Renal cortical epithelial cell (primary cell): Measurements from ENCODE around the gene LRRN3. TPM values are rescaled to one million over a fixed set of nuclear protein-coding genes. Genes with fewer than 3 reads are reported as not detected.

ENCODE experiments used
- DNase-seq: peaks from one replicate; pipeline ENCODE4 v3.0.0-alpha.2; 2011; ENCODE audit warnings: low read depth
- total RNA-seq: library from RNA; depleted of rRNA; stranded (reverse); fragments of >200 nt; gene quantifications from 2 replicates; pipeline ENCODE4 v1.2.3, GENCODE V29; 2014

The LRRN3 gene
- total RNA-seq, 1 donor from 2014 or later = under 0.01 TPM

DNA sequence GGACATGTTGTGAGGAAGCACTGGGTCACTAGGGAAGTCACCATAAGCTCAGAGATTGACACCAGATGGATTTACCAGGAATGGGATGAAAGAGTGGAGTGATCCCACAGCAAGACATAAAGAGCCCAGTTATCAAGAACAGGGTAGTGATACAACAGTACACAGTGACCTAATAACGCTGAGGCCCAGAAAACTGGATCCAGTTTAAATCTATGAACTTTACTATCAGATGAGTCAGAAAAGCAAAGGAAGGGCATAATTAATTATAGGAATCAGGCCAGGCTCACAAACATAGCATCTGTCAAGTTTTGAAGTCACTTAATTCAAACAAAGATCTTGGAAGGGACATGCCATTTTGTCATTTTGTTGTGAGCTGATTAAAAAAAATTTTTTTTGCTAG lies 73.5 kb downstream of the LRRN3 start:
- no peak for DNase-seq

DNA sequence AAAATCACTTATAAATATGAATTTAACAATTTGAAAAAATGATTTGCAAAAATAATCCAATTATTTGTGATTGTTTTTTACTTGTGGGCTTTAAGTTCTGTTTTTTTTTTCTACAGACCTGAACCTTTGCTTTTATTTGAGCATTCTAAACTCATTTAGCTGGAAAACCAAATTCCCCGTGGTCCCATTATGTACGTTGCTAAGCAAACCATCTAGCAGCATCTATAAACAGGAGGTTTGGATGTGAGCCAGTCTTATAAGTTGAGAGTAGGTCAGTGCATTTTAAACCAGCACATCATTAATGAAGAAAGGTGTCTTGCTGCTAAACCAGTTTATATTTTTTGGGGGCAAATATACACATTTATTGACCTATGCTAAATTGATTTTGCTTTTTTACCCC lies 77.3 kb downstream of the LRRN3 start:
- peak; percentile 24 for DNase-seq

DNA sequence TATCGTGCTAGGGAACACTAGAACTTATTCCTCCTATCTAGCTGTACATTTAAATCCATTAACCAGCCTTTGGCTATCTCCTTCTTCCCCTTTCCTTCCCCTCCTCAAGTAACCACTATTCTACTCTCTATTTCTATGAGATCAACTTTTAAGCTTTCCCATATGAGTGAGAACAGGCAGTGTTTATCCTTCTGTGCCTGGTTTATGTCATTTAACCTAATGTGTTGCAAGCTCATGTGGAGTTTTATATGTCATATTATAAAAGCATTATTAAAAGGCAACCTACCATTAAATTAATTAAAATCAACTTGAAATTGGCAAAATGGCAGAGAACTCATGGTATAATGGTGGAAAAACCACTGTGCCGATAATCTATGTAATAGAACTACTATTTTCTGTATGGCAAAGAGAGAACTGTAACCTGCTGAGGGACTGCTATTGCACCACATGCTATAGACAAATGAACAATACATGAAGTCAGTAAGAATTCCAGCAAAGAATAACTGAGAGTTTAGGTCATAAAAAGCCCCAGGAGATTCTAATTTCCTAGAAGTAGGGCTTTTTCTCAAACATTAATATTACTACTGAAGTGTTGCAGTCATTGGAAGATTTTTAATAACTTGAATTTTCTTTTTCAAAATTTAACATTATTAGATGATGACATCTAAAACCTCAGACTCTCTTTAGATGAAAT lies 81.8 kb downstream of the LRRN3 start:
- no peak for DNase-seq

DNA sequence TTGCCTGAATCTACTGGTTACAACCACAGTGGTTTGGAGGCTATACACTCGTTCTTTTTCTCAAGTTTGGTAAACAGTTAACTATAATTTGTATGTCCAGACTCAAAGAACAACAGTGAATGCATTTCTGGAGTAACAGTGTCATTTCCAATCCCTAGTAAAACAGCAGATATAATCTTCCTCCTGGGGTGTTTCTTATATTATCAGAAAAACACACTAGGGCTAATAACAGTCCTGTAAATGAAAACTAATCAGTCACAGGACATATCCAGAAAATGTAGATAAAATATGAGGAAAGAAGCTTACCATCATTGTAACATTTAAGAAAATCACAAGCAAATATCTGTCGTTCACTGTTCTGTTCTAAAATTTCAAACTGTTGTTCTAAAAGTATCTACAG lies 82.6 kb downstream of the LRRN3 start:
- no peak for DNase-seq

DNA sequence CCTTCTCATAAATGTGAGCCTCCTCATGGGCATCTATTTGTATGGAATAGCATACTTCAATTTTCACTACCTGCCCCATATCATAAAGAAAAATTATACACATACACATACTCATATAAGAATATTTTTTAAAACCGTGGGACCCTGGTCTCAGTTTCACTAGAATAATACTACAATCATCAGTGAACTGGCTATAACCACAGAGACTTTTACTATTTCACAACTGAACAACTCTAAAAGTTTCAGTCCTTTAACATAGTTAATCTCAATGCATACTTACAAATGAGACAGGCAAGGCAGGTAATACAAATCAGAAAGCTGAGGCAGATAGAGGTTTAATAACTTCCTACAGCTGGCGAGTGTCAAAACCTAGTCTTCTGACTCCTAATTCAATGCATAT lies 83.1 kb downstream of the LRRN3 start:
- no peak for DNase-seq

DNA sequence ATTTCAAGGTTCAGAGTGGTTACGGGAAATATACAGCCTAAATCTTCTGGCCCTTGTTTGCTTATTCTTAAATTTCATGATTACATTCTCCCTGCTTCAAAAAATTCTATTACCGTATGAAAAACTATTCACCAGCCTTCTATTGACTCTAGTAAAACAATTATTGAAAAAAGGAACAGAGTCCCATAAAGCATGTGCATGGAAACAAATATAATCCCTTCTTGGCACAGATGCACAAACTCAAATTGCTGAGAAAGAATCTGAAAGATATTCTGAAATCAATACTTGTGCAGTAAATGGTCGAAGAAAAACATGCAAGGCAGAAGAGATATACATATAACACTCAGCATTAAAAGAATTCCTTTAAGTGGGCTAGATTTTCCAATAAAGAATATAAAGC lies 83.6 kb downstream of the LRRN3 start:
- no peak for DNase-seq
